ENCODE results near the gene FBXW9.

DNA sequence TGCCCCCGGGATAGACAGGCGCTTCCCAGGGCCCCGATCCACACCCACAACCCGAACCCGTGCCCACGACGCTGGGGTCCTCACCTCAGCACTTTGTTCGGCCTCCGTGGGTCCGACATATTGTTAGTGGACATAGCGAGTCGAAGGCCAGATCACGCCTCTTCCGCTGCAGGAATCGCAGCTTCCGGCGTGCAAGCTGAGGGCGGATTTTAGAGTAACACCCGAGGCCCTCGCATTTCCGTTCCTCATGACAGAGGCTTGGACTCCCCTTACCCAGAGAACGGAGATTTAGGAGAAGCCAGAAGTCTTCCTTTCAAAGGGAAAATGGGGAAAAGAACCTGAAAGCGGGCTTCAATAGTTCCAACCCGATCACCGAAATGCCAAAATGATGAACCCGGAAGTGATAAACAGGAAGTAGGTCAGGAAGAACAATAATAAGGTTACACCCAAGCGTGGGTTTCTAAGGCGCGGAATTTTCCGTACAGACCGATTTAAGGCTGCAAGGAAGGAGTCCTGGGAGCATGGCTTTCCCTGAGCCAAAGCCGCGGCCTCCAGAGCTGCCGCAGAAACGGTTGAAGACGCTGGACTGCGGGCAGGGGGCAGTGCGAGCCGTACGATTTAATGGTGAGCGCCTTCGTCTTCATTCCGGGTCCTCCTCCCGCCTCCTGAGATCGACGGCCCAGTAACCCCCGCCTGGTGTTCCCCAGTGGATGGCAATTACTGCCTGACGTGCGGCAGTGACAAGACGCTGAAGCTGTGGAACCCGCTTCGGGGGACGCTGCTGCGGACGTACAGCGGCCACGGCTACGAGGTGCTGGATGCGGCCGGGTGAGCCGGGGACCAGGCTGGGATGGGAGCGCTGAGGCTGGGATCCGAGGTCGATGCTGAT is 26.9 kb downstream of the FBXW9 start:
- TF ChIP-seq, protein P1, sequence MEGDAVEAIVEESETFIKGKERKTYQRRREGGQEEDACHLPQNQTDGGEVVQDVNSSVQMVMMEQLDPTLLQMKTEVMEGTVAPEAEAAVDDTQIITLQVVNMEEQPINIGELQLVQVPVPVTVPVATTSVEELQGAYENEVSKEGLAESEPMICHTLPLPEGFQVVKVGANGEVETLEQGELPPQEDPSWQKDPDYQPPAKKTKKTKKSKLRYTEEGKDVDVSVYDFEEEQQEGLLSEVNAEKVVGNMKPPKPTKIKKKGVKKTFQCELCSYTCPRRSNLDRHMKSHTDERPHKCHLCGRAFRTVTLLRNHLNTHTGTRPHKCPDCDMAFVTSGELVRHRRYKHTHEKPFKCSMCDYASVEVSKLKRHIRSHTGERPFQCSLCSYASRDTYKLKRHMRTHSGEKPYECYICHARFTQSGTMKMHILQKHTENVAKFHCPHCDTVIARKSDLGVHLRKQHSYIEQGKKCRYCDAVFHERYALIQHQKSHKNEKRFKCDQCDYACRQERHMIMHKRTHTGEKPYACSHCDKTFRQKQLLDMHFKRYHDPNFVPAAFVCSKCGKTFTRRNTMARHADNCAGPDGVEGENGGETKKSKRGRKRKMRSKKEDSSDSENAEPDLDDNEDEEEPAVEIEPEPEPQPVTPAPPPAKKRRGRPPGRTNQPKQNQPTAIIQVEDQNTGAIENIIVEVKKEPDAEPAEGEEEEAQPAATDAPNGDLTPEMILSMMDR (IDR thresholded peaks at IDR 0.05), result no peak
- TF ChIP-seq ZFX (IDR thresholded peaks at IDR 0.05; ENCODE audit: borderline replicate concordance), result no peak
